HL-60 (cell line): ENCODE results near the gene TPM4.
A peak's percentile ranks its signal among the peaks of the same experiment; 100 is the strongest.
"Not testable (repeated sequence)": the region's sequence is repeated elsewhere in the genome, so short reads cannot be mapped to it uniquely, and the experiment has no call there.

Source experiments
- DNase-seq, 2 experiments: peaks; one replicate each; pipeline ENCODE4 v3.0.0-alpha.2; 2010 to 2020; ENCODE audit warnings: low read depth in 1 of 2, low spot score in 1 of 2
- H3K27ac ChIP-seq: fragments of 250-450 bp; sonication (Bioruptor Pico); replicated peaks from 2 replicates; pipeline ENCODE4 v1.5.1; 2020; ENCODE audit warnings: mild to moderate bottlenecking, moderate library complexity
- H3K27me3 ChIP-seq: fragments of 250-450 bp; sonication (Bioruptor Pico); 2 replicates; pipeline ENCODE4 v1.5.1; 2021; ENCODE audit warnings: mild to moderate bottlenecking, moderate library complexity; ENCODE audit not compliant: insufficient read depth, poor library complexity, severe bottlenecking
- H3K4me3 ChIP-seq: replicated peaks from 2 replicates; pipeline ENCODE4 v1.5.1; 2011; ENCODE audit warnings: mild to moderate bottlenecking, control low read depth, low read length; ENCODE audit not compliant: insufficient read depth
- CTCF ChIP-seq: IDR thresholded peaks from one replicate; pipeline ENCODE4 v1.5.1; 2011; ENCODE audit warnings: low read length, control low read depth, inconsistent platforms; ENCODE audit not compliant: insufficient read depth
- GABPA ChIP-seq: IDR thresholded peaks from 2 replicates; pipeline ENCODE4 v1.6.1; 2012; ENCODE audit warnings: low read depth
- POLR2AphosphoS5 ChIP-seq: IDR thresholded peaks from 2 replicates; pipeline ENCODE4 v1.6.1; 2012; ENCODE audit warnings: low read depth
- REST ChIP-seq: IDR thresholded peaks from 2 replicates; pipeline ENCODE4 v1.6.1; 2012; ENCODE audit warnings: low read depth; ENCODE audit not compliant: insufficient replicate concordance
- SPI1 ChIP-seq: IDR thresholded peaks from 2 replicates; pipeline ENCODE4 v1.6.1; 2012; ENCODE audit warnings: low read depth, mild to moderate bottlenecking, borderline replicate concordance

Gene TPM4

GRCh38 chr19:16116067-16116466 is 39.8 kb downstream of the TPM4 start:
- no peak for DNase-seq
- TF ChIP-seq POLR2AphosphoS5 (no peak), REST (no peak), CTCF (no peak), GABPA (no peak)
- H3K4me3 ChIP-seq, result no peak overlapping the region
- H3K27me3 ChIP-seq, result no peaks in the 10 kb centered on the region
- H3K27ac ChIP-seq, result peak overlapping the region; percentile 81

- H3K4me3 ChIP-seq, result no peak overlapping the region
- H3K27me3 ChIP-seq, result no peaks in the 10 kb centered on the region
- H3K27ac ChIP-seq, result peak overlapping the region; percentile 81
- peak; percentile 52 to 76 for DNase-seq
- TF ChIP-seq GABPA (no peak), REST (no peak), POLR2AphosphoS5 (0 out of 2 replicates have a peak, but pooled peaks have one; percentile 50), CTCF (peak; percentile 27), SPI1 (no peak)
These were observed 41.3 kb downstream of the TPM4 start for GRCh38 chr19:16117594-16118033.

GRCh38 chr19:16118489-16119033 is 42.3 kb downstream of the TPM4 start:
- H3K4me3 ChIP-seq, result no peak overlapping the region
- peak overlapping the region; percentile 81 for H3K27ac ChIP-seq
- no peaks in the 10 kb centered on the region for H3K27me3 ChIP-seq
- TF ChIP-seq SPI1 (peak; percentile 99), REST (no peak), POLR2AphosphoS5 (peak; percentile 37; the same call in 1 of the 2 replicates), CTCF (no peak), GABPA (no peak)
- DNase-seq, result peak; percentile 65 to 95

GRCh38 chr19:16119075-16119857 is 43.0 kb downstream of the TPM4 start:
- peak overlapping the region; percentile 81 for H3K27ac ChIP-seq
- not testable (repeated sequence) for H3K27me3 ChIP-seq, H3K4me3 ChIP-seq
- DNase-seq, result peak in 1 of 2 experiments; percentile 69
